H1 (cell line): ENCODE results near the gene LRRIQ3. TPM values are rescaled to one million over a fixed set of nuclear protein-coding genes. Genes with fewer than 3 reads are reported as not detected.

Experiments
- ASH2L ChIP-seq: fragments of 200-600, 300-600 bp; sonication (generic); IDR thresholded peaks from one replicate; pipeline ENCODE4 v1.7.1; 2017; ENCODE audit warnings: low read length
- BACH1 ChIP-seq: IDR thresholded peaks from 2 replicates; pipeline ENCODE4 v1.6.1; 2012; ENCODE audit warnings: low read length, improper control_type of control experiment
- BRCA1 ChIP-seq: IDR thresholded peaks from 2 replicates; pipeline ENCODE4 v1.6.1; 2012; ENCODE audit warnings: low read depth, low read length, improper control_type of control experiment
- CHD1 ChIP-seq: IDR thresholded peaks from 2 replicates; pipeline ENCODE4 v1.6.1; 2012; ENCODE audit warnings: low read depth, low read length, improper control_type of control experiment
- CHD7 ChIP-seq: fragments of 300-600 bp; sonication (generic); IDR thresholded peaks from 2 replicates; pipeline ENCODE4 v1.7.1; 2012; ENCODE audit warnings: low read length, moderate library complexity, mild to moderate bottlenecking, inconsistent platforms; ENCODE audit not compliant: insufficient replicate concordance
- CTCF ChIP-seq, 3 experiments: IDR thresholded peaks; 1 replicate in 2 of 3; 2 replicates in 1 of 3; pipeline versions ENCODE4 v1.5.1 to v1.6.1; 2011; ENCODE audit warnings: low read length in 3 of 3, mild to moderate bottlenecking in 3 of 3, inconsistent platforms in 2 of 3, low read depth in 1 of 3, moderate library complexity in 1 of 3; ENCODE audit not compliant: insufficient read depth in 1 of 3; ENCODE audit errors: control extremely low read depth in 1 of 3
- PHF8 ChIP-seq: fragments of 200-600 bp; sonication (generic); conservative IDR thresholded peaks from 2 replicates; pipeline ENCODE4 v1.7.1; 2012; ENCODE audit warnings: low read depth, mild to moderate bottlenecking, inconsistent platforms, low read length, moderate library complexity
- SP1 ChIP-seq: IDR thresholded peaks from 2 replicates; pipeline ENCODE4 v1.6.1; 2011; ENCODE audit warnings: low read depth, low read length
- SUZ12 ChIP-seq: fragments of 200-600 bp; sonication (generic); IDR thresholded peaks from 2 replicates; pipeline ENCODE4 v1.6.1; 2012; ENCODE audit warnings: mild to moderate bottlenecking, inconsistent platforms, low read length, moderate library complexity, mixed read lengths
- TAF7 ChIP-seq: optimal IDR thresholded peaks from 2 replicates; pipeline ENCODE3; 2011; ENCODE audit warnings: low read depth, mild to moderate bottlenecking, inconsistent platforms, low read length, moderate library complexity, borderline replicate concordance
- polyA plus RNA-seq, 7 experiments: library from polyadenylated mRNA; depleted of rRNA in 3 of 7; stranded (reverse) in 5 of 7; unstranded in 2 of 7; fragments of >200 nt in 5 of 7; fragments of 200-250 nt in 2 of 7; gene quantifications; 1 replicate in 5 of 7; 2 replicates in 1 of 7; 4 replicates in 1 of 7; pipeline versions ENCODE4 v1.2.1 to v1.2.3, GENCODE V29; 2011 to 2013; ENCODE audit warnings: missing spikeins in 2 of 7, mixed read lengths in 2 of 7
- total RNA-seq: library from RNA; stranded (reverse); fragmentation: NEBNext Ultra II Directional; extraction: Animal tissue kit (Norgen Biotek cat#: 25700); gene quantifications from 2 replicates; pipeline ENCODE4 v1.2.1, GENCODE V29; 2021

Gene LRRIQ3
- total and polyA plus RNA-seq, 2 of the 8 experiments (the other 6 are each of a cell fraction or from before 2014, with no cell fraction given) = 0.08 to 0.19 TPM

GRCh38 chr1:74091371-74091770 is 106.6 kb downstream of the LRRIQ3 start (continued):
- TF ChIP-seq CHD7 (no peak), TAF7 (no peak), SP1 (no peak), ASH2L (no peak), PHF8 (no peak), BRCA1 (no peak), CHD1 (no peak), SUZ12 (no peak), BACH1 (no peak), CTCF (IDR thresholded peaks at IDR 0.05; ENCODE audit: control extremely low read depth in 1 of 3, insufficient read depth in 1 of 3, low read depth in 1 of 3, low read length in 3 of 3) (no peak)
